ENCODE data around the gene PTGR3.
A peak's percentile ranks its signal among the peaks of the same experiment; 100 is the strongest.

PTGR3 gene

DNA sequence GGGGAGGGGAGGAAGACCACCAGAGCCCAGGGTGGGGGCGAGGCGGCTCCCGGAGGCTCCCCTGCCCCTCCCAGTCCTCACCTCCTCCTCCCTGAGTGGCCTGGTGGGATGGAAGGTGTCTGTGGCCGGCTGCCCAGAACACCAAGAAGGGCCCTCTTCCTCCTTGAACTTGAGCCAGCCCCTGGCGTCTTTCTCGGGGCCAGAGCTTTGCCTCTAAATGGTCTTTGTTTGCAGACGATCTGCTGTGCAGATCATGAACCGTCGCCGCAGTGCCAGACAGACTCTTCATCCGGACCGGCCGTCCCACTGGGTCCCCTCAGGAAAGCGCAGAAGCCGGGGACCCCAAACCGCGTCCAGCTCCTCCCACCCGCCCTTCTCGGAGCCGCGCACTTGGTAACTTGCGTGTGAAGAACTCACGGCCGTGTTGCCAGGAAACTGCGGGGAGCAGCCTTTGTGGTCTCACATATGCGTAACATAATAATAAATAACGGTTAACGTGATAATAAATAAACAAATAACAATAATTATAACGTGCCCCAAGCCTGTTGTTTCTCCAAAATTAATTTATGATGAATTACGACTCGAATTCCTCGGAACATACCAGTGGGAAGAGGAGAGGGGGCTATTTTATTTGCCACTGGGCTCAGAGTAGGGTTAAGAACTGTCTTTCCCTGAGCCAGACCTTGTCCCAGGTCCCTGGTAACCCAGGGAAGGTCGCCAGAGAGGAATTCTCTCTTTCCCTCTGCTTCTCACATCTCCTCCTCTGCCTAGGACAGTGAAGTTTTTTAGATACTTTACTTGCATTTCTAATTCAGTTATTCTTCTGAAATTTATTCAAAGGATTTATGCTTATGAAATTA is 41.0 kb downstream of the PTGR3 start:
- DNase-seq = no peak

- DNase-seq = no peak
Measured at GRCh38 chr18:75167137-75167536, 41.8 kb downstream of the PTGR3 start.

DNA sequence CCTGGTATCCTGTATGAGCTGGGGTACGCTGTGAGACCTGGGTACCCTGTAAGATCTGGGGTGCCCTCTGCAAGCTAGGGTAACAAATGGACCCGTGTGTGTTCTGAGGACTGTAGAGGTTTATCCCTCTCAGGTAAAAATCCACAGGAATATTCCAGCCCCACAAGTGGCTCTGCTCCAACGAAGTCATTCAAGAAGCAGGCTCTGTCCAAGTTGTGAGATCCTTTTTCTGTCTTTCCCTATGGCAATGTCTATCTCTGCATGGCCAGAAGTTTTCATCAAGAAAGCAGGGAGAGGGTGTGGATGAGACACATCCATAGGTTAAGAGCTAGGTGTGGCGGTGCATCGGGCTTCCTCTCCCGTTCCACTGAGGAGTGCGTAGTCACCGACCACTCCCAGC is 43.0 kb downstream of the PTGR3 start:
- DNase-seq = no peak

- no peak for DNase-seq
Measured at GRCh38 chr18:75164479-75164878, 44.5 kb downstream of the PTGR3 start.

DNA sequence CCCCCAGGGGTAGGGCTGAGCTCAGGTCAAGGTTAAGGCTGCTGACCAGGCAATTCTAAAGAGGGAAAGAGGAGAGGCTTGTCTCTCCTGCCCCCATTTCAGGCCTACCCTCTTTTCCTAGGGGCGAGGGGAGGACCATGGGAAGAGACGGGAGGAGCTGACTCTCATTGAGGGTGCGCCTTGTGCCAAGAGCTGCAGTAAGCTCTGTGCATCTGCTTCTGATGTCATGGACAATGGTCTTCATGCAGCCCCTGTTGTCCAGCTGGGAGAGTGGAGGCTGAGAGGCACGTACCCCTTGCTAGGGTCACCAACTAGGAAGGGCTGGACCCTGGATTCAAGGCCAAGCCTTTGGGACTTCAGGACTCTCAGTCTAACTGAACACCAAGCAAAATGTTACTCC is 45.2 kb downstream of the PTGR3 start:
- DNase-seq = no peak

DNA sequence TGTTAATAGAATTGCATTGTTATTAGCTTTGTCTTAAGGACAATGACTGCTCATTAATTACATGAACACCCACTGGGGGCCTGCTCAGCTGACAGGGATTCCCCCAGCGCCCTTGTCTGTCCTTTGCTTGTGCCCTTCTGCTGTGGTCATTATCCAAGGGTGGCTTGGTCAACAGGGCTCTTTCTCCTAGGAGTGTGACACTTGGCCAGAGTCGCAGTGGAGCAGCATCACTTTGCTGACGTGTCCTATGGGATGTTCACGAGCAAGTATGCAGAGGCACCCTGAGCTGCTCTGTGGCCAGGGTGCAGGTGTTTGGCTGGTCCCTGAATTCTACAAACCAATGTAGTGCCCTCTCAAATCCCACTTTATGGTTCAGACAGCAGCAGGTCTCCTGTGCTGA is 46.0 kb downstream of the PTGR3 start:
- no peak for DNase-seq

DNA sequence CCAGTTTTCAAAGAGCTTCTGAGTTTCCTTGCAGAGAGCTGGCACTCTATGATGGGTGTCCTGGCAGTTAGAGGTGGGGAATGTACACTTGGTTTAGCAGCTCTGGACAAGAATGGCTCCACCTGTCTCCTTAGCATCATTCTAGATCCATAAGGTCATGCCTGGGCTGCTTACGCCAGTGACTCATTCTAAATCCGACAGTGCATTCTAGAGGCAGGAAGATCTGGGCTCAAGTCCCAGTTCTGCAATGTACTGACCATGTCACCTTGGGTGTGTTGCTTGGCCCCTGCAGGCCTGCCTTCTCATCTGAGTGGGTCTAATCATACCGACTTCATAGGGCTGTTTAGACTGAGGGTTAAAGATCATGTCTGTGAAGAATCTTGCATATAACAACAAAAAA is 46.5 kb downstream of the PTGR3 start:
- DNase-seq = no peak

- peak; percentile 41 to 53 for DNase-seq
Measured at GRCh38 chr18:75161256-75162028, 47.5 kb downstream of the PTGR3 start.

DNA sequence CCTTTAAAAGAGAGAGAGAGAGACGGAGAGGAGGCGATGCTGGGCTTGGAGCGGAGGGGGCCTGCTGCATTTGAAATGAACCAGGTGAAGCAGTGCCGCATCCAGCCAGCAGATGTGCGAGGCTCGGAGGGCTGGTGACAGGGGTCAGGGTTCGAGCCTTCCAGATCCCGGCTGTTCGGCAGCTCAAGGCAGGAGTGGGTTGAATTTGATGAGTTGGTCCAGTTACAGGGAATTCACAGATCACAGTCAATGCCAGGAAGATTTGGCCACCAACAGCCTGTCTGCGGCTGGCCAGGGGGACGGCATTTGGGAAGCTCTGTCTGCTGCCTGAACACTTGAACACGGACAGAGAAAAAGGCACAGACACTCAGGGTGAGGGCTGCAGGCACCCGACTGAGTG is 48.6 kb downstream of the PTGR3 start:
- DNase-seq = no peak

DNA sequence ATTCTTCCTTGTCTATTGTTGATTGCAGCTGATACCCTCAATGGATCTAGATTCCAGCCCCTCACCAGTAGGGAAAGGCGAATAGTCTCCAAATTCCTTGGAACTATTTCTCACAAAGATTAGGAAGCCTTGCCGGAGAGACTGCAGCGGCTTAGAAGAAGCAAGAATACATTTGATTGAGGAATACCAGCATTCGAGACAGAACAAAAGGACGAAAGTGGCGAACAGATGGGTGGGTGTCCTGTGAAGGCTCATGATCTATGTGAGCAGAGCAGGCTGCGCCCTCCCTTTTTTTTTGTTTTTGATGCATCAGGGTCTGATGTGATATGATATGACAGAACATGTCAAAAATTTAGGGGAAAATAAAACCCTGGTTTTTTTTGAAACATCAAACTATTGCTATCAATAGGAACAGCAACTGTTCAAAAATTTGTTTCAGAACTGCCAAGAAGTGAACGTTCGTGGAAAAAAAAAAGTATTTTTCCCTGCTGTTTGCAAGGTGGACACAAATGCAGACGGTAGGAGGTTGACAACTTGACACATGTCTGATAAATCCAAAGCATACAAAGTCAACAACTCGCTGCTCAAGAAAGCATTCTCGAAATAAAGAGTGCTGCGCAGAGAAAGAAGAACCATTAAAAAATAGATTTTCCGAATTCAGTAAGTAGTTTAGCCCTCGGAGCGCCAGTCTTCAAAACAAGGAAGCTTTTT is 49.1 kb downstream of the PTGR3 start:
- DNase-seq = no peak

DNA sequence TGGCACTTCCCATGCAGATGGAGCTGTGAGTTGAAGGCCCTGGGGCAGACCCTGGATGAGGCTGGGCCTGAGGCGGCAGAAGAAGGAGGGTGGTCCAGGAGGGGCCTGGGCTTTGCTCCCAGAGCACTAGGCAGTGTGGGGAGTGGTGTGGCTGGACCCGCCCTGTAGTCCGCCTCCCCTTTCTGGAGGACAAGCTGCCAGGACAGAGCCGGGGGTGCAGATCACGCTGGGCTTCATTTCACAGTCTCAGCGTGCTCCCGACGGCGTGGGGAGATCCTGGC is 49.8 kb downstream of the PTGR3 start:
- no peak for DNase-seq
